Measurements from ENCODE around the gene PACSIN2.
"Not testable (repeated sequence)": the region's sequence is repeated elsewhere in the genome, so short reads cannot be mapped to it uniquely, and the experiment has no call there.

The PACSIN2 gene

DNA sequence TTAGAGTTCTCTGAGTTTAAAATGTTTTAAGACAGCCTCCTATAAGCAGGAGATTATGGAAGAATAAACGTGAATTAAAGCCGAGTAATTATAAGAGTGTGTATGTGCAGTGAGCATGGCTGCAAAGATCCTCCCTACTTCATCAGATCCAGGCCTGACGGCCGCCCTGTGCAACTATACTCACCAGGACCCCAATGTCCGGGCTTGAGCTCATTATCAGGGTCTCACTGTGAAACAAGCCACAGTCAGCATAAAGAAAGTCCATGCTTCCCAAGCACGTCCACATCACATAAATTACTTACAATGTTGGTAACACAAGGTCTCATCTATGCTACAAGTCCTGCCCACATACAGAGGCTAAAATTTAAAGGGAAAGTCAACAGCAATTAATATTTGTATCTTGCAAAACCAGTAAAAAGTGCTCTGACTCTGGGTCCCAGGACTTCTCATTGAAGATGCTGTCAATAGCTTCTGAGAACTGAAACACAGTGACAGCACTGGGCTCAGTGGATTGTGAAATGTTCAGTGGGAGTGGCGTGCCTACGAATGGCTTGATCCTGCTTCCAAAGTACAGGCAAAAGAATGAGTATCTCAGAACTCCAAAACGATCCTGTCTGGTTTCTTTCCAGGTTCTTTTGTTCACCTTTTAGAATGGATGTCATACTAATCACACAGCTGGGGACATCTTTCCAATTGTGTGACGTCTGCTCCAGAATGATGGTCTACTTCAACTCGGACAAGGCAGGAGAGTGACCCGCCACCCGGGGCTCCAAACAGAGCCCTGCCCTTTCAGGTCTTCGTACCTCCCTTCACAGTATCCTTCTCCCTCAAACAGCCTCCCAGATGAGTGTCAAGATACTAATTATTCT, 85.7 kb downstream of the PACSIN2 start:
- peak in 7 of 11 experiments; percentile 25 to 74 (median 48); a peak in 6 of 22 replicates for TF ChIP-seq Cebpa-rat (IDR thresholded peaks at IDR 0.05)
- peak overlapping the region in 10 of 11 experiments; percentile 58 to 92 (median 82); a peak in 20 of 22 replicates for H3K9ac ChIP-seq
- H3K27me3 ChIP-seq: no peaks in the 10 kb centered on the region
- peak overlapping the region; percentile 90 to 100 (median 95); a peak in 21 of 22 replicates for H3K27ac ChIP-seq
- peaks cover 0 to 98% (median 3%) of the 10 kb centered on the region in 11 experiments; a peak in 15 of 22 replicates for H4K20me1 ChIP-seq
- H3K4me3 ChIP-seq: peak overlapping the region in 2 of 10 experiments; percentile 14 to 45; a peak in 3 of 20 replicates
- H3K9me3 ChIP-seq (replicated peaks in 1 of 11): no peaks in the 10 kb centered on the region
- H3K4me2 ChIP-seq: peak overlapping the region; percentile 84 to 100 (median 95)
- peaks cover 0 to 11% (median 7%) of the 10 kb centered on the region in 11 experiments; a peak in 10 of 22 replicates for H3K36me3 ChIP-seq
- H3K4me1 ChIP-seq: peaks cover 90 to 100% (median 98%) of the 10 kb centered on the region in 10 experiments

GRCh38 chr22:42927966-42928365, 87.0 kb downstream of the PACSIN2 start:
- H3K27me3 ChIP-seq: no peaks in the 10 kb centered on the region
- H3K4me3 ChIP-seq: no peak overlapping the region
- H4K20me1 ChIP-seq: peaks cover 0 to 98% (median 10%) of the 10 kb centered on the region in 11 experiments; a peak in 15 of 22 replicates
- H3K36me3 ChIP-seq: peaks cover 0 to 11% (median 7%) of the 10 kb centered on the region in 11 experiments; a peak in 10 of 22 replicates
- no peak for TF ChIP-seq Cebpa-rat (IDR thresholded peaks at IDR 0.05)
- peaks cover 89 to 100% (median 98%) of the 10 kb centered on the region in 10 experiments for H3K4me1 ChIP-seq
- H3K27ac ChIP-seq: peak overlapping the region in 10 of 11 experiments; percentile 90 to 100 (median 96); a peak in 16 of 22 replicates
- peak overlapping the region in 10 of 11 experiments; percentile 84 to 100 (median 96); a peak in 18 of 22 replicates for H3K4me2 ChIP-seq
- no peaks in the 10 kb centered on the region for H3K9me3 ChIP-seq (replicated peaks in 1 of 11)
- H3K9ac ChIP-seq: peak overlapping the region in 1 of 11 experiments; percentile 25; a peak in 1 of 22 replicates

- Histone ChIP-seq H3K27me3 (no peaks in the 10 kb centered on the region), H3K4me1 (peaks cover 89 to 100% (median 98%) of the 10 kb centered on the region in 10 experiments), H4K20me1 (peaks cover 0 to 98% (median 19%) of the 10 kb centered on the region in 11 experiments; a peak in 15 of 22 replicates), H3K27ac (peak overlapping the region in 8 of 11 experiments; percentile 34 to 100 (median 84); a peak in 14 of 22 replicates), H3K4me2 (peak overlapping the region; percentile 36 to 100 (median 84)), H3K4me3 (no peak overlapping the region), H3K9ac (peak overlapping the region in 7 of 11 experiments; percentile 31 to 73 (median 66); a peak in 10 of 22 replicates), H3K9me3 (replicated peaks in 1 of 11) (no peaks in the 10 kb centered on the region), H3K36me3 (peaks cover 0 to 11% (median 7%) of the 10 kb centered on the region in 11 experiments; a peak in 10 of 22 replicates)
- TF ChIP-seq Cebpa-rat (IDR thresholded peaks at IDR 0.05): no peak
Measured at GRCh38 chr22:42926768-42927167, 88.2 kb downstream of the PACSIN2 start.

DNA sequence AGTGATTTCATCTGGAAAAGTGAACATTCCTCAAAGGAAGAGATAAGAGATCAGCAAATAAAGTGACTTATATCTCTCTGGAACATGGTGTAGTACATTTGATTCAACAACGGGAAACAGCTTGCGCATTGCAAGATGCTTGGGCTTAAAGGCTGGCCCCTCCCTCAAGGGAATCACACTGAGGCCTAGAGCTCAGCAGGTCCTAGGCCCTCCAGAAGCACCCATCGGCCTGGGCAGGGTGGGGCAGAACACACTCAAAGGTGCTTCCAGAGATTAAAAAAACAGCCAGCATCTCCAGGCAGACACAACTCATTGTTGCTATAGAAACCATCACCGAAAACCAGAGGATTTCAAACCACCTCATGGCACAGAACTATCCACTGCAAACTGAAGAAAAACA, 88.8 kb downstream of the PACSIN2 start:
- H3K4me2 ChIP-seq: peak overlapping the region; percentile 36 to 100 (median 84); a peak in 21 of 22 replicates
- peaks cover 0 to 11% (median 7%) of the 10 kb centered on the region in 11 experiments; a peak in 10 of 22 replicates for H3K36me3 ChIP-seq
- peak overlapping the region in 8 of 11 experiments; percentile 14 to 73 (median 61); a peak in 14 of 22 replicates for H3K9ac ChIP-seq
- H3K27me3 ChIP-seq: no peaks in the 10 kb centered on the region
- H3K9me3 ChIP-seq (replicated peaks in 1 of 11): no peaks in the 10 kb centered on the region
- TF ChIP-seq Cebpa-rat (IDR thresholded peaks at IDR 0.05): no peak
- no peak overlapping the region for H3K4me3 ChIP-seq
- peaks cover 0 to 99% (median 19%) of the 10 kb centered on the region in 11 experiments; a peak in 15 of 22 replicates for H4K20me1 ChIP-seq
- peaks cover 87 to 100% (median 99%) of the 10 kb centered on the region in 10 experiments for H3K4me1 ChIP-seq
- H3K27ac ChIP-seq: peak overlapping the region in 9 of 11 experiments; percentile 24 to 100 (median 70); a peak in 18 of 22 replicates

DNA sequence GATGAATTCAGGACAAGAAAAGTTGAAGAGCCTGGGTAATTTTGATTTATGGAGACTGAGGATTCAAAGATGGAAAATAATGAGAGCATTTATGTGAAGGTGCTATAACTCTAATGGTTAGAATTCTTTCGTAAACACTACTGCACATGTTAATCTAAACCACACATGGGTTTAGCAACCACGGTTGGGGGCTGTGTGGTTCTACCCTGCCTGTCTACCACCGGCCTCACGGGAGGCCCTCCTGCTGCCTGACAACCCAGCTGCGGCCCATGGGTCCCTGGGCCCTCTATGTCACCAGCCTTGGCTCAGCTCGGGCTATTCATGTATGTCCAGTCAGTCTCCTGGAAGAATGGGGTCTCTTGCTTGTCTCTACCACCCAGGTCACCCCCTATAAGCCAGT, 89.4 kb downstream of the PACSIN2 start:
- peaks cover 0 to 99% (median 24%) of the 10 kb centered on the region in 11 experiments; a peak in 15 of 22 replicates for H4K20me1 ChIP-seq

DNA sequence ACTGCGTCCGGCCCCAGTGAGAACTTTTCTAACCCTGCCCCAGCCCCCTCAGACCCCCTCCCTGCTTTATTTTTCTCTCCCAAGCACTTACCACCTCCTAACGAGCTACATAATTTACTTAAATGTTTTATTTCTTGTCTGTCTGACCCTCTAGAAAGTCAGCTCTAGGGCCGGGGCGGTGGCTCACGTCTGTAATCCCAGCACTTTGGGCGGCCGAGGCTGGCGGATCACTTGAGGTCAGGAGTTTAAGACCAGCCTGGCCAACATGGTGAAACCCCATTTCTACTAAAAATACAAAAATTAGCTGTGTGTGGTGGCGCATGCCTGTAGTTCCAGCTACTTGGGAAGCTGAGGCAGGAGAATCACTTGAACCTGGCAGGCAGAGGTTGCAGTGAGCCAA, 89.9 kb downstream of the PACSIN2 start:
- H3K27me3 ChIP-seq; H3K9me3 ChIP-seq (replicated peaks in 1 of 11); H3K4me3 ChIP-seq: not testable (repeated sequence)
- peaks cover 0 to 100% (median 29%) of the 10 kb centered on the region in 11 experiments; a peak in 15 of 22 replicates for H4K20me1 ChIP-seq
- peak overlapping the region in 9 of 11 experiments; percentile 14 to 73 (median 56); a peak in 13 of 22 replicates for H3K9ac ChIP-seq
- H3K27ac ChIP-seq: peak overlapping the region in 8 of 11 experiments; percentile 24 to 100 (median 84); a peak in 16 of 22 replicates
- H3K36me3 ChIP-seq: peaks cover 0 to 11% (median 7%) of the 10 kb centered on the region in 11 experiments; a peak in 10 of 22 replicates
- peaks cover 78 to 100% (median 99%) of the 10 kb centered on the region in 10 experiments for H3K4me1 ChIP-seq
- H3K4me2 ChIP-seq: peak overlapping the region; percentile 36 to 100 (median 84); a peak in 21 of 22 replicates

More for the DNA sequence above, 89.4 kb downstream of the PACSIN2 start:
- no peaks in the 10 kb centered on the region for H3K27me3 ChIP-seq
- peaks cover 84 to 100% (median 99%) of the 10 kb centered on the region in 10 experiments for H3K4me1 ChIP-seq
- H3K4me3 ChIP-seq: no peak overlapping the region
- H3K36me3 ChIP-seq: peaks cover 0 to 11% (median 7%) of the 10 kb centered on the region in 11 experiments; a peak in 10 of 22 replicates
- peak overlapping the region in 9 of 11 experiments; percentile 24 to 100 (median 70); a peak in 18 of 22 replicates for H3K27ac ChIP-seq
- H3K9me3 ChIP-seq (replicated peaks in 1 of 11): no peaks in the 10 kb centered on the region
- peak in 2 of 11 experiments; percentile 34 to 63; a peak in 2 of 22 replicates for TF ChIP-seq Cebpa-rat (IDR thresholded peaks at IDR 0.05)
- peak overlapping the region; percentile 36 to 100 (median 84) for H3K4me2 ChIP-seq
- H3K9ac ChIP-seq: peak overlapping the region in 9 of 11 experiments; percentile 14 to 73 (median 56); a peak in 14 of 22 replicates

- Histone ChIP-seq H3K36me3 (peaks cover 0 to 11% (median 7%) of the 10 kb centered on the region in 11 experiments; a peak in 10 of 22 replicates), H3K4me2 (peak overlapping the region; percentile 10 to 100 (median 84); a peak in 17 of 22 replicates), H3K27me3 (no peaks in the 10 kb centered on the region), H3K4me1 (peaks cover 72 to 100% (median 98%) of the 10 kb centered on the region in 10 experiments), H3K27ac (peak overlapping the region in 6 of 11 experiments; percentile 62 to 100 (median 98); a peak in 11 of 22 replicates), H3K9me3 (replicated peaks in 1 of 11) (no peaks in the 10 kb centered on the region), H3K9ac (peak overlapping the region in 6 of 11 experiments; percentile 27 to 73 (median 68); a peak in 10 of 22 replicates), H4K20me1 (peaks cover 0 to 100% (median 35%) of the 10 kb centered on the region in 11 experiments; a peak in 15 of 22 replicates), H3K4me3 (no peak overlapping the region)
- no peak for TF ChIP-seq Cebpa-rat (IDR thresholded peaks at IDR 0.05)
Measured at GRCh38 chr22:42924436-42924835, 90.5 kb downstream of the PACSIN2 start.
